NCI-H524 (cell line): ENCODE data around the gene YJEFN3.

Experiments used
- DNase-seq, 2 experiments: peaks; one replicate each; lab custom pipeline; 2025; lab: John Stamatoyannopoulos, UW

The YJEFN3 gene, protein sequence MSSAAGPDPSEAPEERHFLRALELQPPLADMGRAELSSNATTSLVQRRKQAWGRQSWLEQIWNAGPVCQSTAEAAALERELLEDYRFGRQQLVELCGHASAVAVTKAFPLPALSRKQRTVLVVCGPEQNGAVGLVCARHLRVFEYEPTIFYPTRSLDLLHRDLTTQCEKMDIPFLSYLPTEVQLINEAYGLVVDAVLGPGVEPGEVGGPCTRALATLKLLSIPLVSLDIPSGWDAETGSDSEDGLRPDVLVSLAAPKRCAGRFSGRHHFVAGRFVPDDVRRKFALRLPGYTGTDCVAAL

DNA sequence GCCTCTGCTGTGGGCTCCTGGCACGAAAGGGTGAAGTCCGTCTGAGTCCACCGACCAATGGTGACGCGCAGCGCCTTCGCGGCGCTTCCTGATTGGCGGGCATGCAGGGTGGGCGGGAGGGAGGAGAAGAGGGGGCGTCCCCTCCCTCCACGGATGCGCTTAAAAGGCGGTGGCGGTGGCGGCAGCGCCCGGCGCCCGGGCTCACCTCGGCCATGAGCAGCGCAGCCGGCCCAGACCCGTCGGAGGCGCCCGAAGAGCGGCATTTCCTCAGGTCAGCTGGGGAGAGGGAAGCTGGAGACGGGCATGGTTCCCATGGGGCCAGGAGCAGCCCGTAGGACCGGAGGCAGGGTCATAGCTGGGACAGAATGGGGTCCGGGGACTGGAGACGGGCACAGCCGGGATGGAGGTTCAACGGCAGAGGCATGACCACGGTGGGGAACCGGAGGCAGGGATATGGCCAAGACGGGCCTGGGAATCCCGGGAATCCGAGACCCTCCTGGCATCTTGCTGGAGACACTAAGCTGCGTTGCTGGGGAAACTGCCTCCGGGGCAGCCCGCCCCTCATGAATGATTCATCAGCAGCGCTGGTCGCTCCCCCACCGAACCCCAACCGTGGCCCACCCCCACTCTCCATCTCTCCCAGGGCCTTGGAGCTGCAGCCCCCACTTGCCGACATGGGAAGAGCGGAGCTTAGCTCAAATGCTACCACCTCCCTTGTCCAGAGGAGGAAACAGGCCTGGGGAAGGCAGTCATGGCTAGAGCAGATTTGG lies at the start of gene YJEFN3:
Gene YJEFN3, plus strand, starts transcription at position 191 of the 770 bp plus-strand sequence. Its CDS starts 22 bp downstream, at position 213.
- no peak for DNase-seq

DNA sequence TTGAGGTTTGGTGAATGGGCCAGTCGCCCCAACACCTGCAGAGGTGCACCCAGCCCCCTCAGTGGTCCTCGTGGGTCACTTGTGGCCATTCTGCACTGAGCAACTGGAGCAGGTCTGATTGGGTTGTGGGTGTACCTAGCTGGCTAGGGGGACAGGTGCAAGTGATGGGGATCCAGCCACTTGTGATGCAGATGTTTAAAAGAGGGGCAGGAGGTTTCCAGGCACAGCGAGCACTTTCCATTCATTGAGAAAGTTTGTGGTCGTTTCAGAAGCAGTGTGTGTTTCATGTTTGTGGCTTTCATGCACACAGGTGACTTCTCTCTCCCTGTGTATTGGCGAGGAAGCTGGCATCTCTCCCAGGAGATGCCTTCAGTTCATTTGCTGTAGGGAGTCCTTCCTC lies 48.0 kb upstream of the YJEFN3 start:
- DNase-seq, result no peak

DNA sequence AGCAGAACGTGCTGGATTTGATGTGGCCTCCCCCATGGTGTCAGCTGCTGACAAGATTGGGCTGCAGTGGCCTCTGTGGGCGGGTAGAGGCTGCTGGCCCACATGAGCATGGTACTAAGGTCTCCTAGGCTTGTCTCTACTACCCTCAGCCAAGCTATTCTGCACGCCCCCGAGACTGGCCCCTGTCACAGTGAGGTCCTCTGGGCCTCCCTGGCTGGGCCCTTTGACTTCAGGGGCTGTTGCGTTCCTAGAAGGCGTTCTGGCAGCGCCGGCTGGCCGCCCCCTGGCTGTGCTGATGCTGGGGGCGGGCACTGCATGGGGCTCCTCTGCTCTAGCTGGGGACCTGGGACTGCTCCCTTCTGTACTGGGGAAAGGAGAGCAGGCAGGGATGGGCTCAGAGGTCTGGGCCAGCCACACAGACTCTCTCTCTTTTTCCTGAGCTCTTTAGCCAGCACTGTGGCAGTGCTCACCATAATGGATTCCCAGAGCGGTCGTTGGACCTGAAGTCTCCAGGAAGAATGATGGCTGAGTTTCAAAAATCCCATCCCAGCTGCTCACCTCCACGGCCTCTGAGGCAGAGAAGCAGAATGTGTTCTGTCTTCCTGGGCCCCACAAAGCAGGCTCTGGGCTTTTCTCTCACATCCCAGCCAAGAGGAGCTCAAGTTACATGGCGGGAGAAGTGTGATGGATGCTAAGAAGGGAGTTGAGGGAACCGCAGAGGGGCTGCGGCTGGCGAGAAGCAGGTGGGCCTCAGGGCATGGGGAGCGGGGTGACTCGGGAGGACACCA lies 45.7 kb upstream of the YJEFN3 start:
- no peak for DNase-seq

DNA sequence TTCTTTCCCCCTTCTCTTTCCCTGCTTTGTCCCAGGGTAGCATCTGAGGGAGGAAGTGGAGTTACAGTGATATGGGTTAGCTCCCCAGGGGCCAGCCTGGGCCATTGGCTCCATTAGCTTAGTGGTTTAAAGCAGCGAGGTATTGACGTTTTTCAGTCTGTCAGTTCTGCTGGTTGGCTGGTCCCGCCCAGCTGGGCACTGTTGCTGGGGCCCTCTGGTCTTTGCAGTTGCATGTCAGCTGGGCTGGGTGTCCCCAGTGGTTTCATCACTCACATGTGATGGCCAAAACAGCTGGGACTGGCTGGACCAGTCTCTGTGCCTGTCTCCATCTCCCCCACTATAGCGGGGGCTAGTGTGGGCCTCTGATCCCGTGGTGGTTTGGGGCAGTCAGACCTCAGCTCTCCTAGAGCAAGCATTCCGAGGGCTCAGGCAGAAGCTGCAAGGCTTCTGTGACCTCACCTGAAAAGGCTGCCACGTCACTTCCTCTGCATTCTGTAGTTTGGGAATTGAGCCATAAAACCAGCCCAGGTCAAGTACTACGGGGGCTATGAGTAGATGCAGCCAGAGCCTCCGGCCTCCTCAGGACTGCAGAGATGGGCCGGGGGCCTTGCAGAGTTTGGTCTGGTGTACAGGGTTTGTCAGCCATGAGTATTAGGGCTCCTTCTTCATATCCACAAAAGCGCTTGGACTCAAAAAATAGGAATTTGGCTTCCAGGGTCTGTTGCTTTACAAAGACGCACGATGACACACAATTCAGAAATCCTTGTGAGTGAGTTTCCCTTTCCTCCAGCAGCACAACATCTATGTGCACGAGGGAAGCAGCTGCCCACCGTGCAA lies 43.3 kb upstream of the YJEFN3 start:
- no peak for DNase-seq

DNA sequence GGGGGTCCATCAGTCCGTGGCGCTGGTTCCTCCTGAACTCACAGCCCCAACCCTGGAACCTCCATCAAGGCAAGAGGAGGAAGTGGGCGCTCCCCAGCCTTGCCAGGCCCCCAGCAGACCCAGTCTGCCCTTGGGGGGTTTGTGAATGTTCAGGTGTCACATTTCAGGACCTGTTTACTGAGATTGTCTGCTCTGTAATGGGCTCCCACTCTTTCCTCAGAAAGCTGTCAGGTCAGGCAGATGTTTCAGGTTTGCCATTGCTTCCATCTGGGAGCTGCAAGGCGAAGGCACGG lies 42.8 kb upstream of the YJEFN3 start:
- DNase-seq, result no peak

DNA sequence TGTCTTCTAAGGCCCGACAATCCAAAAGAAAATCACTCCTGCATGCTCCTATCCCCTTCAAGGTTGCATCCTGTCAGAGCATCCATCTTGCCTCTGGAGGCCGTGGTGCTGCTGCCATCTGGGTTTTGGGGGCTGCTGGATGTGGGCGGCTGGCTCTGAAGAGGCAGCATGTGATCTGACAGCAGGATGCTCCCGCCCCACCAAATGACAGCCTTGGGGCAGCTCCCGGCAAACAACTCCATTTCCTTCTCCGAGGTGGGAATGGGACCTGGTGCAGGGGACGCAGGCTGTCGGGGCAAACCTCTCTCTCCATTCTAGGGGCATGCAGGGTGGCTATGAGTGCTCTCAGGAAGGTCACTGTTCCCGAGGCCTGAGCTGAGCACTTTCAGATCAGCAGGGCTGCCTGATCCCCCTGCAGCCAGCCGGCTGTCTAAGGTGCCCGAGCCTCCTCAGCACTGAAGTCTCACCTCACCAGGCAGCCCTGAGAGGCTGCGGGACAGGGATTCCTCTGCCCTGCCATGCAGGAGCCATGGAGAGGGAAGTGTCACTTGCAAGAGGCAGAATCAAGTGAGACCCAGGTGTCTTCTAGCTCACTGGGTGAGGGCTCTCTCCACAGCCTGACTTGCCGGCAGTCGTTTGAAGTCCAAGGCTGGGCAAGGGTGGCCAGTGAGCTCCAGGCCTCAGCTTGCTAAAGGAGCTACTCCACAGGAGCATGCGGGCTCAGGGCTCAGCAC lies 42.2 kb upstream of the YJEFN3 start:
- DNase-seq, result peak in 1 of 2 experiments; percentile 18

DNA sequence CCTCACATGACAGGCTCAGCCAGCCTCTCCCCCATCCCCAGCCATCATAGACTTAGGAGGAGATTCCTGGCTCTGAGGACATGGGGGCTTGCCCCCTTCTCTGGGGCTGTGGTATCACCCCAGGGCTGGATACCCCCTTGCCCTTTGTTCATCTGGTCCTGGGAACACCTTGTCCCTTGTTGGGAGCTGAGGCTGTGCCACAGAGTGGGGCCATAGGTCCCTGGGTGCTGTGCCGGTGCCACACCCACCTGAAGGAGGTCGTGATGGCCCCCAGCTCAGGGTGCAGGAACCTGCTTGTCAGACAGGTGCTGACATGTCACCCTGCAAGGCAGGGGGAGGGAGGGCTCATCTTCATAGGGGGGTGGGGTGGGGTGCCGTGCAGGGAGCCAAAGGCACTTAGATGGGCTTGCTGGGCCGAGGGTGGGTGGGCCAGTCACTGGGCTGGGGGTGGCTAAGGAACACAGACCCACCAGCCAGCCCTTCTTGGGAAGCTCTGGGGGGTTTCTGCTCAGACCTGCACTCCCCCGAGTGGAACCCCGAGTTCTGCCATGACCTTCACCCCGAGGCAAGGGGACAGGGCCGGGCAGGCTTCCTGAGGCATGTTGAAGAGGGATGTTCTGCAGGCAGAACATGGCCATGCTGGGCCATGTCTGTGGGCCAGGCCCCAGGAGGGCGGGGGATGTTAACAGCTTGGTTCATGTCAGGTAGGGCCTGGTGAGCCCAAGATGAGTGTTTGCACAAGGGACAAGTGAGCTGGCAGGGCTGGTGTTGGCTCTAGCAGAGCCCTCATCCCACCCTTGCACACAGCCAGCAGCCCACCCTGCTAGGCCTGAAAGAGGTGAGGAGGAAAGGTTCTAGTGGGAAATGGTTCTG lies 41.4 kb upstream of the YJEFN3 start:
- no peak for DNase-seq

DNA sequence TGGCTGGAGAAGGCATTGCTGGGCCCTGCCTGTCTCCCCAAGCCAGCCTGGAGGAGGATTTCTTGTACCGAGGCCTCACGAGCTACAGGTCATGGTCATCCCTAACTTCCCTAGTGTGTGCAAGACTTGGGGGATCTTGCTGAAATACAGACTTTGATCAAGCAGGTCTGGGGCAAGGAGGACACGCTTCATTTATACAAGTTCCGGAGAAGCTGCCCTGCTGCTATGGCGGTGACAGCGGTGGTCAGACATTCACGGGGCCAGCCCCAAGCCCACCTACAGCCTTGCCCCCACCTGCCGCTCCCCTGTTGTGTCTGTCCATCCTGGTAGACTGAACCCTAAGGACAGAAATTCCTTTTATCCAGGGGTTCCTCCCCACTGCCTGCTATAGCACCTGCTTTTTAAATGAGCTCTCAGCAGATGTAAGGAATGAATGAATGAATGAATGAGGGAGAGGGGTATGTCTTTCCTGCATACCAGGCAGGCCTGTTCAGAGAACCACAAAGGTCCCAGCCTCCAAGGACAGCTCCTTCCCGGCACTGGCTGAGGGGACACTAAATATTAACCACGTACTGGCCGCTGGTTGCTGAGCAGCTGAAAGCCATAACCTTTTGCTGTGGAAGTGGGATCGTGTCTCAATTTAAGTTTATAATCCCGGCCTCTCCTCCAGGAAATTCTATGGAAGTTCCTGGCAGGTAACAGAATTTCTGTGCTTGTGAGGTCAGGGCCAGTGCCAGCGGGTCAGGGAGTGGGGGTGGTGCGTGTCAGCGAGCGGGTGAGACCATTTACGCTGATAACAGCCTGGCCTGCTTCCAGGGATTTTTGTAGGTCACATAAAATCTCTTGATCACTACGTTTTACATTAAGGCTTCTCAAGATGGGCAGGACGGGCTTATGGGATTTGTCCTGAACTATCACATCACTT lies 40.5 kb upstream of the YJEFN3 start:
- no peak for DNase-seq

DNA sequence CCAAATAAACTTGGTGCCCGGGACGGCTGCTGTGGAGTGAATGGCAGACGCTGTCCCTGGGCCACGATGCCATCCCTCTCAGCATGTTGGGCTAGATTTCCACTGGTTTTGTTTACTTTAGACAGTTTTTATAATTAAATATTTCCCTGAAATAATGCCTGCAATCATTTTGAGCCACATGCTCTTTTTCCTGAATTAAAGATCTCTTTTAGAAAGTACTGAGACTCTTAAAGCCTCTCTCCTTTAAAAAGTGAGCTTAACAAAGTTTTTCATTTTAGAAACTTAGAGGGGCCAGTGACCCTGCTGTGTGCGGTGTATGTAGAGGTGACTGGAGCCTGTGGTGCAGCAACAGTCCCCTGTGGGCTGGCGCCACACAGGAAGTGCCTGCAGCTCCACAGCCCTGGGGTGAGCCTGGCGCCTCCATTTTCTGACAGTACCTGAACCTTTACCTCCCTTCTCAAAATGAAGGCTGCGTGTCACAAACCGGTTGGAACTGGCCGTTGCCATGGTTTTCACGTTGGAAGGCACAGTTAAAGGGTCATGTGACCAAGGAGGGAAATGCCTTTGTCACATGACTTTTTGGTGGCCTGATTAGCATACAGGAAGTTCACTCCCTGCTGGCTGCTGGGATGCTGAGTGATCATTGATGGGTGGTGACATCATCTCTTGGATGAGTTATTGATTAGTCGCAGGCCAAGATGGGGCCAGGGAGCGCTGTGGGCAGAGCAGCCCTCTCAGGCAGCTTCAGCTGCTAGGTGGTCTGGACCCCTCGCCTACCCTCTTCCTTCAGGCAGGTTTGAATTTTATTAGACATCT lies 39.6 kb upstream of the YJEFN3 start:
- peak in 1 of 2 experiments; percentile 17 for DNase-seq

DNA sequence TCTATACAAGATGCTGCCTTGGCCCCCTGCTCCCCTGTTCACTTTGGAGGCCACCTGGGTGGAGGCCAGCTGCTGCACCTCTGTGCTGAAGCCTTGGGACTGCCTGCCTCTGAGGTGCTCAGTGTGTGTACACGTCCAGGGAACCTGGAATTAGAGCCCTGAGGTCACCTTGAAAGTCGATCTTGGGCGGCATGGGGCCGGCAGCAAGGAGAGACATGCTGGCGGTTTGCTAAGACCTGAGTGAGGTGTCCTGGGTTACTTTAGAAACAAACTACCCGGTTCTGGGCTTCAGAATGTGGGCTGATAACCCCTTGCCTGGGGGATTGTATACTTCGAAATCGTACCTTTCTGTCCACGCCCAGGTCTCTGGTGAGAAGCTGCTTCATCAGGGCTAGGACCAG lies 38.9 kb upstream of the YJEFN3 start:
- DNase-seq, result no peak

DNA sequence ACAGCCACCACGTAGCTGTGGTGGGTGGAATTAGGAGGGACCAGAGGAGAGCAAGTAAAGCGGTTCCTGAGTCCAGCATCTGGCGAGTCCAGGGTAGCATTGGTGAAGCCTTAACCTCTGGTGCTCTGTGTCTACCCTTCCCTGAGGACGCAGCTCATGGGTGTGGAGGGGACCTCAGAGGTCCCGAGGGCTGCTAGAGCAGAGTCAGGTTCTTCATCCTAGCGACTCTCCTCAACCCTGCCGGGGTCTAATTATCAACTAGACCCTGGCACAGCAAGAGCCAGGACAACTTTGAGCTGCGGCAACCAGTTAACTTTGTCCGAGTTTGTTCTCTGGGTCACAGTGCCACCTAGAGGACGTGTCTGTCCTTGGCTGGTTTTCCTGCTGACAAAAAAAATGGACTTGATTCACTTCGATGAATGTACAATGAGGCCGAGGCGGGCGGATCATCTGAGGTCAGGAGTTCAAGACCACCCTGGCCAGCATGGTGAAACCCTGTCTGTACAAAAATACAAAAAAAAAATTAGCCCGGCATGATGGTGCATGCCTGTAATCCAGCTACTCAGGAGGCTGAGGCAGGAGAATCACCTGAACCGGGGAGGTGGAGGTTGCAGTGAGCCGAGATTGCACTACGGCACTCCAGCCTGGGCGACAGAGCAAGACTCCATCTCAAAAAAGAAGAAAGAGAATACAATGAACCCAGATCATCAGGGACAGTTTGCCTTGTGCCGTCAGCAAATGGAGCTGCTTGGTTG lies 38.3 kb upstream of the YJEFN3 start:
- DNase-seq, result peak; percentile 54 to 82

DNA sequence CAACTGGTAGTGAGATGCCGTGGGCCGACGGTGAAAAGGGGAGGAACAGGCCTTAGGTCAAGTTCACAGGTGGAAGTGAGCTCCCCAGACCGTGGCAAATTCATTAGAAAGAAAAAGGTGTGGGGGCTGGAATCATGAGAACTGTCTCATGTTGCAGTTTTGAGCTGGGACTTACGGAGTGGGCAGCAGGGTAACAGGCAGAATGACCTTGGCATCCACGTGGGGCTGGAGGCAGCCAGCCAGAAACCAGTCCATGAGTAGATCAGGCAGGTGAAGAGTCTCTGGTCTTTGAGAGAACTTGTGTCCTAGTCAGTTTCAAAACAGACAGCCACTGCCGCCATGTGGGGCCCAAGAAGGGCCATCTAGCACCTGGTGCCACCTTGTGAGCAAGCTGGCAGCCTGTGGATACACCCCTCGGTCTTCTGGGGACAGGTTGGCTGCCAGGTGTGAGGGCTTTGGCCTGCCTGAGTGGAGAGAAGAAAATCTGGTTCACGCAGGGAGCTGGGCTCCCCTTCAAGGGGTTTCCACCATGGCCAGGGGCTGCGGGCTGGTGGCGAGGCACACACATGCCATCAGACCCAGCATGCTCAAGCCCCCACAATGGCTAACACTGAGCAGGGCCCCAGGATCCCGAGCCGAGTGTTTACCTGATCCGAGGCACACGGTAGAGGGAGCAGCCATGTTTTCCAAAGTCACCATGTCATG lies 37.2 kb upstream of the YJEFN3 start:
- no peak for DNase-seq

DNA sequence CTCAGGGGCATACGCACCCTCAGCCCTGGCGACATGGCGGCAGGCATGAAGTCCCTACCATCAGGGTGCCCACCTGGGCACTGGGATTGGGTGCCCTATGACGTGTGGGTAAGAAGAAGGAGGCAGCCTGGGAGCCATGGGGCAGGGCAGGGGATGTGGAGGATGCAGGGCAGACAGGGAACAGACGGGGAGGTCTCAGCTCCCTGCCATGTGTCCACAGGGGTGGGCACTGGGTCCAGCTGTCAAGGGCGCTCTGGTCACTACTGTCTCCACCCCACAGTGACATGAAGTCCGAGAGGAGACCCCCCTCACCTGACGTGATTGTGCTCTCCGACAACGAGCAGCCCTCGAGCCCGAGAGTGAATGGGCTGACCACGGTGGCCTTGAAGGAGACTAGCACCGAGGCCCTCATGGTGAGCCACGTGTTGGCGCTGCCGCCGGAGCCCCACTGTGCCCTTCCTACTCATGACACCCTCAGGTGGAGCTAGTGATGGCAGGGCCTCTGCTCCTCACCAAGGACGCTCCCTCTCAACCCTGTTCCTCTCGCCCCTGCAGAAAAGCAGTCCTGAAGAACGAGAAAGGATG lies 36.6 kb upstream of the YJEFN3 start:
- DNase-seq, result no peak

DNA sequence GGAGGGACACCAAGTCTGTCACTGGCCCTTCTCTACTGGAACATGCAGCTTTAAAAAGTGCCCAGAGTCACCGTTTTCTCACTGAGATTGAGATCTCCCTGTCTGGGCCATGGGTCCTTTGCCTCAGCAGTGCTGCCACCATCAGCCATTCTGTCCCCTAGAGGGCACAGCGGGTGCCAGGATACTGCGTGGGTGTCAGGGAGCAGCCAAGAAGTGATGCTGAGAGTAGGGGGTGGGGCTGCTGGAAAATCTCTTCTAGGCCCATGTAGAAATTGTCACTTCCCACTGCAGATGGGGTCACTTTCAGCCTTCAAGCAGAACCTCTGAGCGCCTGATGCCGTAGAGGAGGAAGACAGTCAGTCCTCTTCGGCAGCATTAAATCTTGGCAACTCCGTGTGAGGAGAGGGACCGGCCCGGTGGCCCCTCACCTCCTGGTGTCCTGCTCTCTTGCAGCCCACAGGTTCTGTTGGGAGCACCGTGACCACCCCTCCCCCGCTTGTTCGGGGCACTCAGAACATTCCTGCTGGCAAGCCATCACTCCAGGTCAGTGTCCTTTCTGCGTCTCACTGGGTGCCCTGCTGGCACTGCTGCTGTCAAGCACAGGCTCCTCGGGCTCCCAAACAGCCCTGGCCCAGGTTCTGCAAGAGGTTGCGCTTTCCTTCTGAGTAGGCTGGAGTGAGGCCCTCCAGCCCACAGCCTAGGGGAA lies 34.7 kb upstream of the YJEFN3 start:
- DNase-seq, result no peak

DNA sequence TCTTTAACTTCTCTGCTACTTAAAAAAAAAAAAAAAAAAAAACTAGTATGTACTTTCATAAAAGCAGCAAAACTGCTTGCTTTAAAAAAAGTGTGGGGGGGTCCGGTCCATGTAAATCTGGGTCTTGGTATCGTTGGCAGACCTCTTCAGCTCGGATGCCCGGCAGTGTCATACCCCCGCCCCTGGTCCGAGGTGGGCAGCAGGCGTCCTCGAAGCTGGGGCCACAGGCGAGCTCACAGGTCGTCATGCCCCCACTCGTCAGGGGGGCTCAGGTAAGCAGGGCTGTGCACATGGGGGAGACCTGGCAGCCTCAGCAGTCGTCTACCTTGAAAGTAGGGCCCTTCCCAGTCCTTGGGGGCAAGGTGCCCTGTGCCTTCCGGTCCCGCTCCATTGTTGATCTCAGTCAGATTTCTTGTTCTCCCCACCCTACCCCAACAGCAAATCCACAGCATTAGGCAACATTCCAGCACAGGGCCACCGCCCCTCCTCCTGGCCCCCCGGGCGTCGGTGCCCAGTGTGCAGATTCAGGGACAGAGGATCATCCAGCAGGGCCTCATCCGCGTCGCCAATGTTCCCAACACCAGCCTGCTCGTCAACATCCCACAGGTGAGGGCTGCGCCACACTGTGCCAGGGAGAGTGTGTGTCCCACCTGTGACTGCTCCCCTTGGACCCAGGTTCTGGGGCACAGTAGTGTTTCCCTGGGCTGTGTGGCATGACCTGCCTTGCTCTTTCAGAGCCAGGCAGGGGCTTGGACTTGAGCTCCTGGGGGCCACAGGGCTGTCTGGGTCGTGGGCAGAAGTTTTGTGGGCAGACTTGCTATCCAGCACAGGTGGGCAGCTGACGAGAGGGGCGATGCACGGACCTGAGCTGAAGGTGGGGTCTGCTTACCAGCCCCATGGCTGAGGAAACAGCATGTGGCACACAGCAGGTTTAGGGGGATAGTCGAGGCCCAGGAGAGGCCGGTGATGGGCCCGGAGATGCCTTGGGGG lies 32.8 kb upstream of the YJEFN3 start:
- no peak for DNase-seq
